ENCODE results near the gene ADAM22.

- no peak for TF ChIP-seq CTCF (IDR thresholded peaks at IDR 0.05; ENCODE audit: insufficient read depth, low read length, poor library complexity, severe bottlenecking)
- TF ChIP-seq EZH2phosphoT487 (conservative IDR thresholded peaks at IDR 0.05; ENCODE audit: low read length): no peak
These were observed 14.2 kb upstream of the ADAM22 start for GRCh38 chr7:87919875-87920274.
